HG03520 (cell line): ENCODE data around the gene EXOC3L4.
"Not testable (repeated sequence)": the region's sequence is repeated elsewhere in the genome, so short reads cannot be mapped to it uniquely, and the experiment has no call there.

Experiments used
- ATAC-seq: cut with Tn5 transposase; IDR thresholded peaks from one replicate; pipeline ENCODE4 v1.9.1; 2021; ENCODE audit warnings: mild to moderate bottlenecking, moderate library complexity; ENCODE audit not compliant: unreplicated experiment

Gene EXOC3L4

DNA sequence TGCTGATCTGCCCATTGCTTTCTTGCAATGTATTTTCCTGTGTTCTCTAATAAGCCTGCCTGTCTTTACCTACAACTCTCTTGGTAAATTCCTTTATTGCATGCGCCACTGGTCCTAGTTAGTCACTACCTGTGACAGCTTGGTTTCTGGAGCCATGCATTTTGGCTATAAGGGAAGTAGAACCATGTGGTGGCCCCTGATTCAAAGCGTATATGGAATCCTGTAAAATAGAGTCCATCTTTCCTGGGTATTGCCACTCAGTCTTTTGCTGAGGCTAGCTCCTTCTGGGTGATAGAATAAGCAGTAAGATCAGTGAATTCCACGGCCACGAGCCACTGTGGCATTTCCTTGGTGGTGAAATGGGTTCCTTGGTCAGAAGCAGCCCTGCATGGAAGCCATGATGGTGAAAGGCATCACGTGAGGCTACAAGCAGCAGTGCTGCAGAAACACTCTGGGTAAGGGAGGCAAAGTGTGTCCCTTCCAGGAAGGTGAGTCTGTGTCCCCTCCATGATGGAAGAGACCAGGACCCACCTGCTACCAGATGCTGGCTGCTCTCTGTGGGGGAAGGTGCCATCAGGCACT lies 48.3 kb downstream of the EXOC3L4 start:
- no peak for ATAC-seq

DNA sequence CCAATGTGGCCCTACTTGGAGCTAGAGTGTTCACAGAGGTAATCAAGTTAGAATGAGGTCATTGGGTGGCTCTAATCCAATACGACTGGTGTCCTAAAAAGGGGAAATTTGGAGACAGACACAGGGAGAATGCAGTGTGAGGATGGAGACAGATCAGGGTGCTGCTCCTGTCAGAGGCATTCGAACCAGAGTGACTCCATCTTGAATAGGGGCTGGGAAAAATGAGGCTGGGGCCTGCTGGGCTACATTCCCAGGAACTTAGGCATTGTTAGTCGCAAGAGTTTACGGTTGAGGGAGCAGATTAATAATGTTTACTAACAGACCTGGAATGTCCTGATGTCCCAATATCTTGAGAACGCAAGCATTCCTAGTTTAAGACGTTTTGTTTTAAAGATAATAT lies 49.0 kb downstream of the EXOC3L4 start:
- no peak for ATAC-seq

DNA sequence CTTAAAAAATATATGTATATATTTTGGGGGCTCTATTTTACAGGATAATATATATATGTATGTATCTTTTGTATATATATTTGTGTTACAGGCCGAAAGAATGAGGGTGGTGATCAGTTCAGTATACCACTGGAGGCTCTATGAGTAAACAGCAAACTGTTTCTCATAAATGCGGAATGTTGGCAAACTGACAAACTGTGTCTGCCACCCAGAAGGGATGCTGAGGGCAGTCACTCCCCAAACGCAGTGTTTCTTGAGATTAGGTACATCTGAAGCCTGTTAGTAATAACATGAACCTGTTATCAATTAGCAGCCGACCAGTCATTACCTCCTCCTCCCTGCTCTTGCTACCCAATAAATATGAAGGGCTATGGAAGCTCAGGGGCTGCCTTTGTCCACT lies 49.6 kb downstream of the EXOC3L4 start:
- ATAC-seq = no peak

GRCh38 chr14:103146141-103146709 lies 51.7 kb downstream of the EXOC3L4 start:
- no peak for ATAC-seq

GRCh38 chr14:103149351-103150237 lies 55.1 kb downstream of the EXOC3L4 start:
- ATAC-seq = no peak

- ATAC-seq = no peak
Measured at GRCh38 chr14:103151270-103151945, 56.9 kb downstream of the EXOC3L4 start.

DNA sequence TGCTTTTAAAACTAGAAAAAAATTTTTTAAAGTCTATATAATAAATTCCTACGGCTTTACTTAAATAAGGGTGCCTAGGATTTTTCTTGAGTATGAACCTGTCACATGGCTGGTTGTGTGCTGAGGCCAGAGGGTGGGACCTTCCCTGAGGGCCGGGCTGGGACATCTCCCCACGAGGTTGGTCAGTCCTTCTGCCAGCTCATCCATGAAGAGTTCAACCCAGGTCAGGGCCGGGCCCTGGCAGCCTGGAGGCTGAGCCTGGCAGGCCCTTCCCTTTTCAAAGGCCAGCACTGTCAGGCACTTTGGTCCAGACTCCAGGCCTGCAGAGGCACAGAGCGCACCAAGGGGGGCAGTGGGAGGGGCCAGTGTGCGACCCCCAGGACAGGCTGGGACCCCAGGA lies 60.5 kb downstream of the EXOC3L4 start:
- no peak for ATAC-seq

DNA sequence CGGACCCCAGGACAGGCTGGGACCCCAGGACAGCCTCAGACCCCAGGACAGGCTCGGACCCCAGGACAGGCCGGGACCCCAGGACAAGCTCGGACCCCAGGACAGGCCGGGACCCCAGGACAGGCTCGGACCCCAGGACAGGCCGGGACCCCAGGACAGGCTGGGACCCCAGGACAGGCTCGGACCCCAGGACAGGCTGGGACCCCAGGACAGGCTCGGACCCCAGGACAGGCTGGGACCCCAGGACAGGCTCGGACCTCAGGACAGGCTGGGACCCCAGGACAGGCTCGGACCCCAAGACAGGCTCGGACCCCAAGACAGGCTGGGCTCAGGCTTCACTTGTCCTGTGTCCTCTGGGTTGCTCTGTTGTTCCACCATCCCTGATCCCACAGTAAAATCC lies 60.9 kb downstream of the EXOC3L4 start:
- not testable (repeated sequence) for ATAC-seq

DNA sequence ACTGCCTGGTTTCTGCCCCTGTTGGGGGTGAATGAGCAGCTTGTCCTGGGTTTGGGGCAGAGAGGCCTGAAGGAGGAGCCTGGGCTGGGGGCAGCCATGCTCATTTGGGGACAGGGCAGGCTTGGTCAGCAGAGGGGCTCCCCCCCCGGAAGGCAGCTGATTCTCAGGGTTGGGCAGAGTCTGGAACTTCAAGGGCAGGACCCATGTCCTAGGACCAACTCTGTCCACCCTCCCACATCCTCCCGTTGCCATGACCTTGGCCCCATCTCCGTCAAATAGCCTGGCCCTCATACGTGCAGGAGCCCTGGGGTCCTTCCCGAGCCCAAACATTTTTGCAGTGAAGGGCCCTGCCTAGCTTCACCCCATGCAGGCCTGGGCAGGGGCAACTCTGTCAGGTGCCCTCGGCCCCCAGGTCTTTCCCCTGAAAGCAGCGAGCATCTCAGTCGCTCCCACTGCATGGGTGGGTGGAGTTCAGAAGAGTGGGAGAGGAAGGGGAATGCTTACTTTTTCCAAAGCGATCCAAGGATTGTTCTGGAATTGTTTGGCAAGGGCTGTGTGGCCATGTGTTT lies 61.4 kb downstream of the EXOC3L4 start:
- no peak for ATAC-seq

GRCh38 chr14:103156651-103157378 lies 62.3 kb downstream of the EXOC3L4 start:
- ATAC-seq = no peak

DNA sequence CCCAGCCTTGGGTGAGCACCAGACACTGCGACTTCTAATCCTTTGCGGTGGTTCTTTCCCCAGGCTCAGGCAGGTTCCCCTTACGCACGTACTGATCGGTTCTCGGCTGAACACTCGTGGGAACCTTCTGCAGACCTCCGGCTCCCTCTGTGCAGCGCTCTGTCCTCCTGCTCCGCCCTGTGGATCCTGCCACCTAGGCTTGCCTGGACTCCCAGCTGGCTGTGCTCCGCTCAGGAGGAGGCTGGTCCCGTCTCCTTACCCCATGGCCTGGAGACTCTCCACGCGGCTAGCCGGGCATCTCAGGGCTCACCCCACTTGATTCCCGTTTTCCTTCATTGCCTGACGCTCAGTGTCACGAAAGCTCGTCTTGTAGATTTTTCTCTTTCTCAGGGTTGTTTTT lies 63.4 kb downstream of the EXOC3L4 start:
- ATAC-seq = no peak

DNA sequence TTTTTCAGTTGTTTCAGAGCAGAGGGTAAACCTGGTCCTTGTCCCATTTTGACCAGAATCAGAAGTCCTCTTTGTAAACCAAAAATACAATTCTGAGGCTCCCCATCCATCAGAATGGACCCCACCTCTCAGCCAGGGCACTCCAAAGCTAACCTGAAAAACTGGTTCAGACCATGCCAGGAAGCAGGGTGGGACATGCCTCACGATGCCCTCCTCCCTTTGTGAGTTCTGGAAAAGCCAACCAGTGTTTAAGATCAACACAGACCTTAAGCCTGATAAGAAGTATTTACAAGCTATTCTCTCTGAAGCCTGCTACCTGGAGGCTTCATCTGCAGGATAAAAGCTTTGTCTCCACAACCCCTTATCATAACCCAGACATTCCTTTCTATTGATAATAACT lies 64.2 kb downstream of the EXOC3L4 start:
- no peak for ATAC-seq
